ENCODE measurements around the gene PCBP2. TPM values are rescaled to one million over a fixed set of nuclear protein-coding genes. Genes with fewer than 3 reads are reported as not detected.

The PCBP2 gene
- total and polyA plus RNA-seq, 2 of the 4 experiments (the other 2 are of a cell fraction): 190 to 586 TPM

DNA sequence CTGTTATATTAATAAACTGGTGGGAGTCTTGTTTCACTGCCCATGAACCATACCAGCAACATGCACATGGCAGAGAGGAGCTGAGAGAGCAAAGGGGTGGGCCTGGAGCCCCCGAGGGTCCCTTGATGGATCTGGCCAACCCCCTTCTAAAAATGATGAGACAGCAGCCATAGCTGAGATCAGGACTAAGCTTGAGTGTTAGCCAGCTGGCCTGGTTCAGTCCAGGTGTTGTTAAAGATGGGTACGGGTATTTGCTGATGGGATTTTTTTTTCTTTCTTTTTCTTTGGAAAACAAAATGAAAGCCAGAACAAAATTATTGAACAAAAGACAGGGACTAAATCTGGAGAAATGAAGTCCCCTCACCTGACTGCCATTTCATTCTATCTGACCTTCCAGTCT, 16.0 kb downstream of the PCBP2 start:
- Histone ChIP-seq H3K56ac (ENCODE audit: extremely low read depth, insufficient read depth, low read length) (no peak overlapping the region), H4K8ac (ENCODE audit: low read depth in 2 of 2, low read length in 2 of 2) (no peak overlapping the region), H2AK5ac (ENCODE audit: low read depth, low read length) (no peak overlapping the region), H2BK120ac (ENCODE audit: low read depth, low read length) (no peak overlapping the region), H3K9me3 (ENCODE audit: control insufficient read depth, insufficient read depth, low read length) (no peaks in the 10 kb centered on the region), H3K79me1 (ENCODE audit: low read depth in 1 of 2, low read length in 2 of 2) (peaks cover 38 to 72% of the 10 kb centered on the region in 2 experiments), H4K91ac (ENCODE audit: insufficient read depth, low read depth, low read length) (no peak overlapping the region), H3K27ac (ENCODE audit: insufficient read depth, low read length) (no peak overlapping the region), H2AK9ac (replicated peaks; ENCODE audit: low read depth, low read length, poor library complexity) (no peak overlapping the region), H3K4ac (ENCODE audit: low read depth, low read length) (no peak overlapping the region), H3K27me3 (ENCODE audit: control insufficient read depth, insufficient read depth, low read length) (no peaks in the 10 kb centered on the region), H2BK20ac (ENCODE audit: low read depth, low read length) (no peak overlapping the region), H2BK5ac (ENCODE audit: low read depth, low read length, poor library complexity, severe bottlenecking) (no peak overlapping the region), H3K36me3 (ENCODE audit: control insufficient read depth, insufficient read depth, low read length) (peaks cover 84% of the 10 kb centered on the region), H2AFZ (replicated peaks; ENCODE audit: low read length, poor library complexity) (no peak overlapping the region), H3K9me1 (ENCODE audit: insufficient read depth, low read length) (no peaks in the 10 kb centered on the region; the same call in 1 of the 2 replicates), H3K18ac (ENCODE audit: low read depth, low read length) (no peak overlapping the region), H3K23ac (ENCODE audit: low read depth, low read length) (no peak overlapping the region), H2BK15ac (ENCODE audit: low read depth, low read length) (no peak overlapping the region), H3K4me2 (ENCODE audit: low read depth, low read length) (no peak overlapping the region), H3K9ac (ENCODE audit: low read depth, low read length) (no peak overlapping the region), H3K4me1 (ENCODE audit: control insufficient read depth, insufficient read depth, low read length) (peaks cover 5% of the 10 kb centered on the region; the same call in 1 of the 2 replicates), H3K4me3 (ENCODE audit: insufficient read depth, low read depth, low read length) (no peak overlapping the region), H4K5ac (ENCODE audit: low read depth, low read length) (no peak overlapping the region), H3K14ac (replicated peaks; ENCODE audit: low read depth, low read length) (no peak overlapping the region), H4K20me1 (ENCODE audit: insufficient read depth, low read length) (peaks cover 81% of the 10 kb centered on the region)
- no peak for DNase-seq
- ATAC-seq (ENCODE audit: low read depth): no peak
- BruUV-seq (replicated peaks): no TSS peak
- POLR2A ChIA-PET (ENCODE audit: unreplicated experiment): no interaction called here
- TF ChIP-seq BHLHE40 (IDR thresholded peaks at IDR 0.05; ENCODE audit: low read depth, low read length) (no peak), MAZ (IDR thresholded peaks at IDR 0.05; ENCODE audit: borderline replicate concordance, low read depth, low read length) (no peak), SMC3 (IDR thresholded peaks at IDR 0.05; ENCODE audit: low read depth, low read length) (no peak), ELK1 (IDR thresholded peaks at IDR 0.05; ENCODE audit: borderline replicate concordance, low read depth, low read length) (no peak), MAFK (IDR thresholded peaks at IDR 0.05; ENCODE audit: low read depth, low read length) (no peak), FOS (IDR thresholded peaks at IDR 0.05; ENCODE audit: low read depth, low read length) (no peak), MXI1 (IDR thresholded peaks at IDR 0.05; ENCODE audit: borderline replicate concordance, low read depth, low read length) (no peak), NFE2L2 (IDR thresholded peaks at IDR 0.05; ENCODE audit: low read depth, low read length) (no peak), POLR2A (IDR thresholded peaks at IDR 0.05; ENCODE audit: low read depth, low read length) (no peak), CEBPB (IDR thresholded peaks at IDR 0.05; ENCODE audit: low read depth, low read length) (no peak), RCOR1 (IDR thresholded peaks at IDR 0.05; ENCODE audit: insufficient replicate concordance, low read length) (no peak), USF2 (IDR thresholded peaks at IDR 0.05; ENCODE audit: low read depth, low read length) (no peak), RFX5 (IDR thresholded peaks at IDR 0.05; ENCODE audit: low read depth, low read length) (no peak), RAD21 (IDR thresholded peaks at IDR 0.05; ENCODE audit: low read length) (no peak), CHD1 (IDR thresholded peaks at IDR 0.05; ENCODE audit: low read depth, low read length) (no peak)
- TF ChIP-seq, protein P1, sequence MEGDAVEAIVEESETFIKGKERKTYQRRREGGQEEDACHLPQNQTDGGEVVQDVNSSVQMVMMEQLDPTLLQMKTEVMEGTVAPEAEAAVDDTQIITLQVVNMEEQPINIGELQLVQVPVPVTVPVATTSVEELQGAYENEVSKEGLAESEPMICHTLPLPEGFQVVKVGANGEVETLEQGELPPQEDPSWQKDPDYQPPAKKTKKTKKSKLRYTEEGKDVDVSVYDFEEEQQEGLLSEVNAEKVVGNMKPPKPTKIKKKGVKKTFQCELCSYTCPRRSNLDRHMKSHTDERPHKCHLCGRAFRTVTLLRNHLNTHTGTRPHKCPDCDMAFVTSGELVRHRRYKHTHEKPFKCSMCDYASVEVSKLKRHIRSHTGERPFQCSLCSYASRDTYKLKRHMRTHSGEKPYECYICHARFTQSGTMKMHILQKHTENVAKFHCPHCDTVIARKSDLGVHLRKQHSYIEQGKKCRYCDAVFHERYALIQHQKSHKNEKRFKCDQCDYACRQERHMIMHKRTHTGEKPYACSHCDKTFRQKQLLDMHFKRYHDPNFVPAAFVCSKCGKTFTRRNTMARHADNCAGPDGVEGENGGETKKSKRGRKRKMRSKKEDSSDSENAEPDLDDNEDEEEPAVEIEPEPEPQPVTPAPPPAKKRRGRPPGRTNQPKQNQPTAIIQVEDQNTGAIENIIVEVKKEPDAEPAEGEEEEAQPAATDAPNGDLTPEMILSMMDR (conservative IDR thresholded peaks at IDR 0.05; ENCODE audit: low read depth, low read length): no peak
- intact Hi-C loops (cut with micrococcal nuclease): loop anchor here (1.0 kb wide), 1 partner anchor 12 kb away; no protein-coding TSS in a partner anchor
- no CpG with 5 or more reads among the region's 2 CpGs for WGBS, 2 experiments (ENCODE audit: extremely low coverage in 2 of 2, insufficient read length in 1 of 2)
- CTCF ChIA-PET: interaction anchor here (0.6 kb wide), 1 partner anchor 10 kb away, joined by 3 read pairs; no protein-coding TSS in a partner anchor
- in situ Hi-C loops (cut with MboI; ENCODE audit: low sequenced_read_pairs): no loop called here
- dilution Hi-C loops (cut with HindIII; ENCODE audit: low sequenced_read_pairs, unreplicated experiment): no loop called here

All from IMR-90 (cell line).